ACC112 (cell line): ENCODE results near the gene MAP4K4.

ENCODE experiments used
- H2AFZ ChIP-seq: fragments of 200-600 bp; sonication (generic); one replicate; pipeline ENCODE4 v1.6.0; 2017; ENCODE audit warnings: antibody characterized with exemption, low read length; ENCODE audit not compliant: unreplicated experiment
- H3K27ac ChIP-seq: fragments of 200-600 bp; sonication (generic); 2 replicates; pipeline ENCODE4 v1.5.1; 2014; ENCODE audit warnings: low read depth, mild to moderate bottlenecking, antibody characterized with exemption, low read length, moderate library complexity
- H3K27me3 ChIP-seq: fragments of 200-600 bp; sonication (generic); 2 replicates; pipeline ENCODE4 v1.6.1; 2014; ENCODE audit warnings: mild to moderate bottlenecking, antibody characterized with exemption, low read length, moderate library complexity, mixed read lengths; ENCODE audit not compliant: insufficient read depth
- H3K36me3 ChIP-seq: fragments of 200-600 bp; sonication (generic); 2 replicates; pipeline ENCODE4 v1.6.1; 2016; ENCODE audit warnings: mild to moderate bottlenecking, antibody characterized with exemption, low read length, moderate library complexity, mixed read lengths; ENCODE audit not compliant: insufficient read depth
- H3K4me1 ChIP-seq: fragments of 200-600 bp; sonication (generic); one replicate; pipeline ENCODE4 v1.6.1; 2016; ENCODE audit warnings: low read length, mixed read lengths; ENCODE audit not compliant: insufficient read depth, unreplicated experiment, control insufficient read depth
- H3K4me3 ChIP-seq: fragments of 200-600 bp; sonication (generic); 2 replicates; pipeline ENCODE4 v1.5.1; 2014; ENCODE audit warnings: mild to moderate bottlenecking, low read depth, low read length
- H3K79me2 ChIP-seq: fragments of 200-600 bp; sonication (generic); one replicate; pipeline ENCODE4 v1.6.0; 2016; ENCODE audit warnings: low read length; ENCODE audit not compliant: control insufficient read depth, unreplicated experiment, insufficient read depth

Gene MAP4K4

GRCh38 chr2:101777337-101777736 is 79.8 kb downstream of the MAP4K4 start:
- no peak overlapping the region for H2AFZ ChIP-seq
- H3K4me1 ChIP-seq = peaks cover 42% of the 10 kb centered on the region
- no peak overlapping the region for H3K4me3 ChIP-seq
- no peak overlapping the region for H3K27ac ChIP-seq
- H3K79me2 ChIP-seq = peaks cover 99% of the 10 kb centered on the region
- no peaks in the 10 kb centered on the region for H3K27me3 ChIP-seq
- H3K36me3 ChIP-seq = no peaks in the 10 kb centered on the region

- no peaks in the 10 kb centered on the region for H3K27me3 ChIP-seq
- no peak overlapping the region for H3K4me3 ChIP-seq
- no peaks in the 10 kb centered on the region for H3K36me3 ChIP-seq
- H3K27ac ChIP-seq = no peak overlapping the region
- peaks cover 42% of the 10 kb centered on the region for H3K4me1 ChIP-seq
- no peak overlapping the region for H2AFZ ChIP-seq
- H3K79me2 ChIP-seq = peaks cover 99% of the 10 kb centered on the region
These were observed 80.6 kb downstream of the MAP4K4 start for GRCh38 chr2:101778102-101778501.

GRCh38 chr2:101779190-101779589 is 81.7 kb downstream of the MAP4K4 start:
- no peak overlapping the region for H3K27ac ChIP-seq
- no peak overlapping the region for H2AFZ ChIP-seq
- H3K27me3 ChIP-seq = no peaks in the 10 kb centered on the region
- H3K36me3 ChIP-seq = no peaks in the 10 kb centered on the region
- H3K79me2 ChIP-seq = peaks cover 99% of the 10 kb centered on the region
- peaks cover 41% of the 10 kb centered on the region for H3K4me1 ChIP-seq
- H3K4me3 ChIP-seq = no peak overlapping the region

GRCh38 chr2:101779656-101780055 is 82.1 kb downstream of the MAP4K4 start:
- H3K36me3 ChIP-seq = no peaks in the 10 kb centered on the region
- H3K4me3 ChIP-seq = no peak overlapping the region
- peaks cover 99% of the 10 kb centered on the region for H3K79me2 ChIP-seq
- no peak overlapping the region for H2AFZ ChIP-seq
- no peaks in the 10 kb centered on the region for H3K27me3 ChIP-seq
- H3K27ac ChIP-seq = no peak overlapping the region
- peaks cover 37% of the 10 kb centered on the region for H3K4me1 ChIP-seq

- Histone ChIP-seq H2AFZ (no peak overlapping the region), H3K27me3 (no peaks in the 10 kb centered on the region), H3K4me1 (peaks cover 27% of the 10 kb centered on the region), H3K4me3 (no peak overlapping the region), H3K36me3 (no peaks in the 10 kb centered on the region), H3K27ac (no peak overlapping the region), H3K79me2 (peaks cover 99% of the 10 kb centered on the region)
These were observed 83.8 kb downstream of the MAP4K4 start for GRCh38 chr2:101781326-101781725.

GRCh38 chr2:101781791-101782426 is 84.4 kb downstream of the MAP4K4 start:
- H3K27ac ChIP-seq = no peak overlapping the region
- H3K36me3 ChIP-seq = no peaks in the 10 kb centered on the region
- peaks cover 33% of the 10 kb centered on the region for H3K4me1 ChIP-seq
- peaks cover 100% of the 10 kb centered on the region for H3K79me2 ChIP-seq
- no peaks in the 10 kb centered on the region for H3K27me3 ChIP-seq
- H2AFZ ChIP-seq = no peak overlapping the region
- no peak overlapping the region for H3K4me3 ChIP-seq

GRCh38 chr2:101782427-101782792 is 84.9 kb downstream of the MAP4K4 start:
- peaks cover 36% of the 10 kb centered on the region for H3K4me1 ChIP-seq
- H3K36me3 ChIP-seq = no peaks in the 10 kb centered on the region
- peaks cover 100% of the 10 kb centered on the region for H3K79me2 ChIP-seq
- H3K27ac ChIP-seq = no peak overlapping the region
- no peak overlapping the region for H2AFZ ChIP-seq
- H3K27me3 ChIP-seq = no peaks in the 10 kb centered on the region
- H3K4me3 ChIP-seq = no peak overlapping the region

- no peaks in the 10 kb centered on the region for H3K27me3 ChIP-seq
- H3K27ac ChIP-seq = peak overlapping the region; percentile 31
- peaks cover 52% of the 10 kb centered on the region for H3K4me1 ChIP-seq
These were observed 89.6 kb downstream of the MAP4K4 start for GRCh38 chr2:101787097-101787496.

GRCh38 chr2:101788565-101788964 is 91.1 kb downstream of the MAP4K4 start:
- Histone ChIP-seq H3K36me3 (peaks cover 10% of the 10 kb centered on the region), H3K4me3 (no peak overlapping the region), H3K27me3 (no peaks in the 10 kb centered on the region), H2AFZ (no peak overlapping the region), H3K79me2 (peaks cover 95% of the 10 kb centered on the region), H3K27ac (peak overlapping the region; percentile 35), H3K4me1 (peaks cover 57% of the 10 kb centered on the region)

More at GRCh38 chr2:101787097-101787496, 89.6 kb downstream of the MAP4K4 start:
- Histone ChIP-seq H3K36me3 (peaks cover 10% of the 10 kb centered on the region), H2AFZ (no peak overlapping the region), H3K79me2 (peaks cover 96% of the 10 kb centered on the region), H3K4me3 (no peak overlapping the region)

GRCh38 chr2:101788995-101789970 is 91.8 kb downstream of the MAP4K4 start:
- Histone ChIP-seq H2AFZ (no peak overlapping the region), H3K4me3 (no peak overlapping the region), H3K4me1 (peaks cover 64% of the 10 kb centered on the region), H3K79me2 (peaks cover 95% of the 10 kb centered on the region), H3K27me3 (no peaks in the 10 kb centered on the region), H3K36me3 (peaks cover 10% of the 10 kb centered on the region), H3K27ac (peak overlapping the region; percentile 80)
